TTC549 (cell line): Measurements from ENCODE around the gene CLPTM1.
"Not testable (repeated sequence)": the region's sequence is repeated elsewhere in the genome, so short reads cannot be mapped to it uniquely, and the experiment has no call there.

ENCODE experiments used
- FAIRE-seq: peaks from 2 replicates; lab custom pipeline; 2012; peaks lifted over from hg19 to GRCh38; lab: Jason Lieb, UNC

CLPTM1 gene

GRCh38 chr19:44943801-44944249 lies 11.4 kb upstream of the CLPTM1 start:
- no peak for FAIRE-seq

- no peak for FAIRE-seq
Observed at GRCh38 chr19:44947041-44947581, 8.1 kb upstream of the CLPTM1 start.

GRCh38 chr19:44948237-44948636 lies 6.9 kb upstream of the CLPTM1 start:
- FAIRE-seq = no peak

GRCh38 chr19:44948763-44949374 lies 6.3 kb upstream of the CLPTM1 start:
- no peak for FAIRE-seq

- no peak for FAIRE-seq
Observed at GRCh38 chr19:44949550-44949949, 5.6 kb upstream of the CLPTM1 start.

- FAIRE-seq = no peak
Observed at GRCh38 chr19:44951179-44952159, 3.7 kb upstream of the CLPTM1 start.

GRCh38 chr19:44954278-44954648 lies 917 bp upstream of the CLPTM1 start:
- no peak for FAIRE-seq

- no peak for FAIRE-seq
Observed at GRCh38 chr19:44955505-44956439, 592 bp downstream of the CLPTM1 start.

- FAIRE-seq = no peak
Observed at GRCh38 chr19:44957526-44957925, 2.3 kb downstream of the CLPTM1 start.

- FAIRE-seq = no peak
Observed at GRCh38 chr19:44958090-44958489, 2.9 kb downstream of the CLPTM1 start.

- no peak for FAIRE-seq
Observed at GRCh38 chr19:44959691-44960090, 4.5 kb downstream of the CLPTM1 start.

GRCh38 chr19:44960906-44961728 lies 5.9 kb downstream of the CLPTM1 start:
- FAIRE-seq = no peak

- no peak for FAIRE-seq
Observed at GRCh38 chr19:44961821-44962220, 6.6 kb downstream of the CLPTM1 start.

- FAIRE-seq = no peak
Observed at GRCh38 chr19:44968118-44968517, 12.9 kb downstream of the CLPTM1 start.

GRCh38 chr19:44968670-44969069 lies 13.5 kb downstream of the CLPTM1 start:
- no peak for FAIRE-seq

- FAIRE-seq = no peak
Observed at GRCh38 chr19:44969437-44969836, 14.3 kb downstream of the CLPTM1 start.

GRCh38 chr19:44971451-44971850 lies 16.3 kb downstream of the CLPTM1 start:
- not testable (repeated sequence) for FAIRE-seq

- no peak for FAIRE-seq
Observed at GRCh38 chr19:44972802-44973201, 17.6 kb downstream of the CLPTM1 start.

- FAIRE-seq = no peak
Observed at GRCh38 chr19:44973982-44974735, 19.0 kb downstream of the CLPTM1 start.

- no peak for FAIRE-seq
Observed at GRCh38 chr19:44974857-44975256, 19.7 kb downstream of the CLPTM1 start.
